HCT116 (cell line): ENCODE data around the gene RWDD3. TPM values are rescaled to one million over a fixed set of nuclear protein-coding genes. Genes with fewer than 3 reads are reported as not detected.

ENCODE experiments used
- ATAC-seq: fragments of 200-7000 bp; cut with Tn5 transposase; 2 replicates; pipeline ENCODE4 v1.9.1; 2020; ENCODE audit warnings: mild to moderate bottlenecking, moderate library complexity
- Bru-seq: library from RNA; stranded (reverse); fragments of 400-500 nt; gene quantifications from one replicate; lab custom pipeline; 2021; lab: Mats Ljungman, UMichigan
- BruChase-seq, 2 experiments: library from RNA; stranded (reverse); fragments of 400-500 nt; gene quantifications; one replicate each; lab custom pipeline; 2021; lab: Mats Ljungman, UMichigan
- BruUV-seq: library from RNA; stranded (reverse); fragments of 400-500 nt; replicated peaks from 2 replicates; lab custom pipeline; 2021; lab: Mats Ljungman, UMichigan
- CTCF ChIA-PET: fragments of 300-600 bp; sonication (Branson Sonifier 250); formaldehyde crosslinking; loops from one replicate; lab custom pipeline; 2021; ENCODE audit warnings: antibody characterized with exemption; lab: Charles Lee
- POLR2A ChIA-PET: fragments of 300-600, 350-600 bp; sonication (Branson Sonifier 250); formaldehyde crosslinking; loops from one replicate; lab custom pipeline; 2021; ENCODE audit warnings: antibody characterized with exemption; lab: Charles Lee
- RAD21 ChIA-PET, 2 experiments: fragments of 300-600 bp; sonication (Branson Sonifier 250); formaldehyde crosslinking; loops; one replicate each; lab custom pipeline; 2023; ENCODE audit warnings: low total read pairs in 2 of 2; ENCODE audit not compliant: uncharacterized antibody in 2 of 2, unreplicated experiment in 2 of 2, low non-redundant PET in 1 of 2; lab: Charles Lee
- DNase-seq: peaks from one replicate; pipeline ENCODE4 v3.0.0-alpha.2; 2010; ENCODE audit warnings: low read depth, low spot score
- H2AFZ ChIP-seq: fragments of 200-600 bp; shearing (Covaris generic), sonication (generic); 2 replicates; pipeline ENCODE4 v1.6.1; 2017; ENCODE audit warnings: low read depth, mixed run types, mixed read lengths, antibody characterized with exemption, low read length; ENCODE audit not compliant: poor library complexity, severe bottlenecking
- H3K27ac ChIP-seq: 2 replicates; pipeline ENCODE4 v1.5.1; 2012; ENCODE audit warnings: low read depth, low read length
- H3K27me3 ChIP-seq: fragments of 200-600 bp; sonication (generic); 2 replicates; pipeline ENCODE4 v1.6.1; 2016; ENCODE audit warnings: mixed run types, low read length, mixed read lengths; ENCODE audit not compliant: insufficient read depth
- H3K36me3 ChIP-seq, 2 experiments: fragments of 200-500 bp in 1 of 2; fragments of 200-600 bp in 1 of 2; sonication (Bioruptor generic) in 1 of 2; sonication (generic) in 1 of 2; 2 replicates each; pipeline versions ENCODE4 v1.5.1 to v1.6.1; 2014 to 2016; ENCODE audit warnings: low read length in 2 of 2, inconsistent platforms in 1 of 2, mixed read lengths in 1 of 2, mixed run types in 1 of 2; ENCODE audit not compliant: insufficient read depth in 2 of 2, control insufficient read depth in 1 of 2
- H3K4me1 ChIP-seq, 2 experiments: fragments of 200-600 bp in 1 of 2; sonication (generic) in 1 of 2; 2 replicates each; pipeline versions ENCODE4 v1.5.1 to v1.6.1; 2012 to 2017; ENCODE audit warnings: low read length in 2 of 2, inconsistent platforms in 1 of 2, mild to moderate bottlenecking in 1 of 2, mixed read lengths in 1 of 2, mixed run types in 1 of 2, moderate library complexity in 1 of 2; ENCODE audit not compliant: insufficient read depth in 2 of 2, control insufficient read depth in 1 of 2
- H3K4me2 ChIP-seq: fragments of 200-600 bp; sonication (generic); 2 replicates; pipeline ENCODE4 v1.6.1; 2017; ENCODE audit warnings: mixed run types, low read length, mixed read lengths
- H3K4me3 ChIP-seq, 2 experiments: fragments of 200-600 bp in 1 of 2; sonication (generic) in 1 of 2; replicated peaks in 1 of 2; 2 replicates each; pipeline ENCODE4 v1.5.1; 2011 to 2016; ENCODE audit warnings: low read length in 2 of 2, control low read depth in 1 of 2, low read depth in 1 of 2, mild to moderate bottlenecking in 1 of 2, mixed read lengths in 1 of 2, mixed run types in 1 of 2
- H3K79me2 ChIP-seq: fragments of 200-600 bp; sonication (generic); 2 replicates; pipeline ENCODE4 v1.6.1; 2017; ENCODE audit warnings: mild to moderate bottlenecking, mixed run types, low read length, moderate library complexity, mixed read lengths; ENCODE audit not compliant: insufficient read depth
- H3K9ac ChIP-seq: fragments of 200-600 bp; sonication (generic); 2 replicates; pipeline ENCODE4 v1.6.1; 2016; ENCODE audit warnings: low read length, mixed read lengths
- H3K9me2 ChIP-seq: fragments of 200-600 bp; sonication (generic), shearing (Covaris generic); 2 replicates; pipeline ENCODE4 v1.6.1; 2017; ENCODE audit warnings: mixed run types, mild to moderate bottlenecking, moderate library complexity; ENCODE audit not compliant: insufficient read depth
- H3K9me3 ChIP-seq, 2 experiments: fragments of 200-500 bp in 1 of 2; fragments of 200-600 bp in 1 of 2; sonication (Bioruptor generic) in 1 of 2; sonication (generic) in 1 of 2; 2 replicates each; pipeline ENCODE4 v1.6.1; 2014 to 2017; ENCODE audit warnings: low read length in 2 of 2, mixed read lengths in 2 of 2, inconsistent platforms in 1 of 2, low read depth in 1 of 2, mild to moderate bottlenecking in 1 of 2, mixed run types in 1 of 2, moderate library complexity in 1 of 2; ENCODE audit not compliant: control insufficient read depth in 1 of 2, insufficient read depth in 1 of 2
- H4K20me1 ChIP-seq: fragments of 200-600 bp; sonication (generic), shearing (Covaris generic); 2 replicates; pipeline ENCODE4 v1.6.1; 2017; ENCODE audit warnings: mixed run types, mild to moderate bottlenecking, moderate library complexity; ENCODE audit not compliant: insufficient read depth
- CBX3 ChIP-seq: IDR thresholded peaks from 2 replicates; pipeline ENCODE4 v1.6.1; 2012; ENCODE audit warnings: low read depth
- CTCF ChIP-seq, 3 experiments: fragments of 200-600 bp in 1 of 3; sonication (generic) in 1 of 3; IDR thresholded peaks in 2 of 3; conservative IDR thresholded peaks in 1 of 3; 2 replicates each; pipeline ENCODE4 v1.5.1; 2012 to 2017; ENCODE audit warnings: low read depth in 2 of 3, low read length in 2 of 3, antibody characterized with exemption in 1 of 3, borderline replicate concordance in 1 of 3, control low read depth in 1 of 3, mild to moderate bottlenecking in 1 of 3, mixed read lengths in 1 of 3, mixed run types in 1 of 3, moderate library complexity in 1 of 3; ENCODE audit not compliant: insufficient read depth in 1 of 3
- EGR1 ChIP-seq: IDR thresholded peaks from 2 replicates; pipeline ENCODE4 v1.6.1; 2012; ENCODE audit warnings: low read depth
- ELF1 ChIP-seq: IDR thresholded peaks from 2 replicates; pipeline ENCODE4 v1.6.1; 2012; ENCODE audit warnings: low read depth, borderline replicate concordance
- EZH2phosphoT487 ChIP-seq: fragments of 200-600 bp; IDR thresholded peaks from 2 replicates; pipeline ENCODE4 v1.6.1; 2018; ENCODE audit warnings: antibody characterized with exemption, borderline replicate concordance
- MAX ChIP-seq: IDR thresholded peaks from 2 replicates; pipeline ENCODE4 v1.6.1; 2012
- POLR2A ChIP-seq: IDR thresholded peaks from 2 replicates; pipeline ENCODE4 v1.7.0; 2011; ENCODE audit warnings: borderline replicate concordance; ENCODE audit not compliant: insufficient read depth, insufficient read length; ENCODE audit errors: extremely low read depth
- POLR2AphosphoS5 ChIP-seq: IDR thresholded peaks from 2 replicates; pipeline ENCODE4 v1.6.1; 2011; ENCODE audit warnings: mild to moderate bottlenecking, low read depth, low read length, moderate library complexity
- RAD21 ChIP-seq: IDR thresholded peaks from 2 replicates; pipeline ENCODE4 v1.6.1; 2012; ENCODE audit warnings: low read depth, mild to moderate bottlenecking
- SIN3A ChIP-seq: IDR thresholded peaks from 2 replicates; pipeline ENCODE4 v1.6.1; 2012; ENCODE audit warnings: low read depth
- SP1 ChIP-seq: IDR thresholded peaks from 2 replicates; pipeline ENCODE4 v1.6.1; 2012; ENCODE audit warnings: low read depth
- SRF ChIP-seq: IDR thresholded peaks from 2 replicates; pipeline ENCODE4 v1.6.1; 2012; ENCODE audit warnings: low read depth
- TCF7L2 ChIP-seq: IDR thresholded peaks from 2 replicates; pipeline ENCODE4 v1.7.0; 2011; ENCODE audit warnings: borderline replicate concordance, inconsistent platforms; ENCODE audit not compliant: insufficient read depth, insufficient read length; ENCODE audit errors: extremely low read depth
- YY1 ChIP-seq: IDR thresholded peaks from 2 replicates; pipeline ENCODE4 v1.6.1; 2011; ENCODE audit warnings: low read length, low read depth, moderate library complexity, mild to moderate bottlenecking; ENCODE audit not compliant: insufficient replicate concordance; ENCODE audit errors: extremely low read depth
- ZFX ChIP-seq: fragments of 450-650 bp; IDR thresholded peaks from 2 replicates; pipeline ENCODE4 v1.6.1; 2017
- intact Hi-C: fragments of 100-400 bp; cut with micrococcal nuclease; formaldehyde crosslinking; loops from 2 replicates; pipeline ENCODE4 v1.10.0; 2022
- long read RNA-seq: library from polyadenylated mRNA; unstranded; transcript quantifications from one replicate; pipeline ENCODE4 v2.0.0, GENCODE V29; 2021; ENCODE audit not compliant: unreplicated experiment
- polyA plus RNA-seq: library from polyadenylated mRNA; unstranded; fragments of >200 nt; gene quantifications from 2 replicates; pipeline ENCODE4 v1.2.1, GENCODE V29; 2012; ENCODE audit warnings: missing spikeins
- total RNA-seq: library from RNA; stranded (reverse); gene quantifications from one replicate; pipeline ENCODE4 v1.2.1, GENCODE V29; 2021; ENCODE audit not compliant: unreplicated experiment
- TF ChIP-seq, protein P1 (sequence below): IDR thresholded peaks from 2 replicates; pipeline ENCODE4 v1.6.1; 2011; ENCODE audit warnings: mild to moderate bottlenecking, low read length, moderate library complexity; ENCODE audit not compliant: insufficient replicate concordance; ENCODE audit errors: extremely low read depth

The RWDD3 gene, protein sequence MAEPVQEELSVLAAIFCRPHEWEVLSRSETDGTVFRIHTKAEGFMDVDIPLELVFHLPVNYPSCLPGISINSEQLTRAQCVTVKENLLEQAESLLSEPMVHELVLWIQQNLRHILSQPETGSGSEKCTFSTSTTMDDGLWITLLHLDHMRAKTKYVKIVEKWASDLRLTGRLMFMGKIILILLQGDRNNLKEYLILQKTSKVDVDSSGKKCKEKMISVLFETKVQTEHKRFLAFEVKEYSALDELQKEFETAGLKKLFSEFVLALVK
- total RNA-seq (12.4 TPM), Bru-seq, nascent RNA (percentile 79 among the genes with signal in this experiment), BruChase-seq, experiment 1, labeled RNA remaining after a 6-hour chase (percentile 90 among the genes with signal in this experiment), BruChase-seq, experiment 2, labeled RNA remaining after a 2-hour chase (percentile 89 among the genes with signal in this experiment)
- polyA plus RNA-seq, result 8.2 and 9.4 TPM in 2 replicates
- long read RNA-seq, partial matches to known transcripts, result 0 of 16 reads
- long read RNA-seq, other reads (novel, unspliced or antisense), result 12 of 16 reads

DNA sequence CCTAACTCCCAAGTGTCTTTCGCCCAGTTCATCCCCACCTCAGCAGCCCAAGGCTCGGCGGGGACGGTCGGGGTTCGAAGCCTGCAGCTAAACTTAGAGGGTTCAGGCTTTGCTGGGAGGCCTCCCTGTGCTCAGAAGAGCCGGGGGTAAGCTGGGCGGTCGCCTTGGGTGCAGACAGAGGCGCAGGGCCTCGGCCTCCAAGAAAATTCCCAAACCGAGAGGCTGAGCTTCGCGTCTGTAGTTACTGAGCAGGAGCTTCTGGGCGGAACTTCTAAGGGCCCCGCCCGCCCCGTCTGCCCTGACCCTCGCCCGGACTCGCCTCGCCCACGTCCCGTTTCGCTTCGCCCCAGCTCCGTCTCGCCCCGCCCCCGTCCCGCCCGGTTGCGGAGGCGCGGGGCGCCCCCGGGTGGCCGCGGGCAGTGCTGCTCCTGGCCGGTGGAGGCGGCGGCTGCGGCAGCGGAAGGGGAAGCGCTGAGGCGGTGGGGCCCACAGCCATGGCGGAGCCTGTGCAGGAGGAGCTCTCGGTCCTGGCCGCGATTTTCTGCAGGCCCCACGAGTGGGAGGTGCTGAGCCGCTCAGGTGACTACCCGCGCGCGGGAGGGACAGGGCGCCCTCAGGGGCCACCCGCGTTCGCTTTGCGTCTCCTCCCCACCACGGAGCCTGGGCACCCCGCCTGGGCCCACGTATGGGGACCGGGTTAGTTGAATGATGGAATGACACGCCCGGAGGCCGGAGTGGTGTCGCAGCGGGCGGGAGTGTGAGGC, at the start of gene RWDD3:
Gene RWDD3 (plus strand): TSS at position 474 of the 764 bp plus-strand sequence. CDS start 21 bp downstream, at position 495.
- Histone ChIP-seq H3K9ac (peak within 1 kb of the TSS; percentile 71), H3K9me2 (no peaks in the 10 kb centered on the region), H3K27me3 (no peaks in the 10 kb centered on the region), H3K4me3 (peak within 1 kb of the TSS; percentile 81 to 83), H3K79me2 (no peaks in the 10 kb centered on the region), H3K4me2 (peak within 1 kb of the TSS; percentile 87), H3K4me1 (peaks cover 5 to 7% of the 10 kb centered on the region in 2 experiments; a peak in 3 of 4 replicates), H4K20me1 (no peaks in the 10 kb centered on the region), H3K27ac (peak within 1 kb of the TSS; percentile 72; the same call in 1 of the 2 replicates), H2AFZ (peak within 1 kb of the TSS; percentile 92), H3K36me3 (no peaks in the 10 kb centered on the region), H3K9me3 (no peaks in the 10 kb centered on the region)
- peak; percentile 95 for ATAC-seq
- intact Hi-C loops, result loop anchor here (1.0 kb wide), 2 partner anchors 150 to 380 kb away; no protein-coding TSS in a partner anchor
- ChIA-PET POLR2A (interaction anchor here (0.5 to 1.2 kb wide), 6 partner anchors 11 to 384 kb away, joined by 3 to 5 read pairs (median 4); partner anchors contain the start of gene ALG14), RAD21 (interaction anchor here (0.7 to 1.5 kb wide), 9 partner anchors 93 to 379 kb away, joined by 3 to 8 read pairs (median 4); partner anchors contain the start of genes ALG14 (in 1 of the 2) and TLCD4 (in 1 of the 2)), CTCF (interaction anchor here (0.6 to 2.2 kb wide), 23 partner anchors 8 to 412 kb away, joined by 3 to 21 read pairs (median 6); partner anchors contain the start of genes ALG14 and TLCD4)
- no TSS peak for BruUV-seq
- no peak for TF ChIP-seq CBX3
- peak; percentile 25; the same call in 1 of the 2 replicates for TF ChIP-seq SP1
- TF ChIP-seq RAD21, result peak; percentile 87
- peak; percentile 89 for TF ChIP-seq YY1
- no peak for TF ChIP-seq SRF
- TF ChIP-seq EGR1, result peak; percentile 91
- TF ChIP-seq MAX, result peak; percentile 55; the same call in 1 of the 2 replicates
- peak; percentile 51 for TF ChIP-seq TCF7L2
- TF ChIP-seq CTCF (IDR thresholded peaks at IDR 0.05 in 2 of 3, conservative IDR thresholded peaks at IDR 0.05 in 1 of 3; ENCODE audit: borderline replicate concordance in 1 of 3, insufficient read depth in 1 of 3, low read depth in 2 of 3, low read length in 2 of 3), result peak; percentile 55 to 77 (median 71)
- peak; percentile 91 for TF ChIP-seq ZFX
- TF ChIP-seq EZH2phosphoT487, result no peak
- no peak; the same call in 1 of the 2 replicates for TF ChIP-seq ELF1
- peak; percentile 77 for TF ChIP-seq POLR2A
- TF ChIP-seq SIN3A, result peak; percentile 69; the same call in 1 of the 2 replicates
- TF ChIP-seq, protein P1, sequence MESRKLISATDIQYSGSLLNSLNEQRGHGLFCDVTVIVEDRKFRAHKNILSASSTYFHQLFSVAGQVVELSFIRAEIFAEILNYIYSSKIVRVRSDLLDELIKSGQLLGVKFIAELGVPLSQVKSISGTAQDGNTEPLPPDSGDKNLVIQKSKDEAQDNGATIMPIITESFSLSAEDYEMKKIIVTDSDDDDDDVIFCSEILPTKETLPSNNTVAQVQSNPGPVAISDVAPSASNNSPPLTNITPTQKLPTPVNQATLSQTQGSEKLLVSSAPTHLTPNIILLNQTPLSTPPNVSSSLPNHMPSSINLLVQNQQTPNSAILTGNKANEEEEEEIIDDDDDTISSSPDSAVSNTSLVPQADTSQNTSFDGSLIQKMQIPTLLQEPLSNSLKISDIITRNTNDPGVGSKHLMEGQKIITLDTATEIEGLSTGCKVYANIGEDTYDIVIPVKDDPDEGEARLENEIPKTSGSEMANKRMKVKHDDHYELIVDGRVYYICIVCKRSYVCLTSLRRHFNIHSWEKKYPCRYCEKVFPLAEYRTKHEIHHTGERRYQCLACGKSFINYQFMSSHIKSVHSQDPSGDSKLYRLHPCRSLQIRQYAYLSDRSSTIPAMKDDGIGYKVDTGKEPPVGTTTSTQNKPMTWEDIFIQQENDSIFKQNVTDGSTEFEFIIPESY, result peak; percentile 51
- TF ChIP-seq POLR2AphosphoS5, result peak; percentile 90
- DNase-seq, result peak; percentile 65
